Stimulated activated CD4-positive, alpha-beta T cell treated with anti-CD3 and anti-CD28 coated beads, Interleukin-12 subunit alpha, Interleukin-12 subunit beta, amount 100 ng/mL, for 48 hours (primary cell): ENCODE results near the gene LY86.

Source experiments
- DNase-seq, 3 donors: peaks; one replicate each; pipeline ENCODE4 v3.0.0-alpha.2; 2020; ENCODE audit warnings: low read depth in 2 of 3, low spot score in 1 of 3

The LY86 gene

GRCh38 chr6:6569811-6570164 lies 18.7 kb upstream of the LY86 start:
- DNase-seq: no peak

- DNase-seq: no peak
Measured at GRCh38 chr6:6570929-6571671, 17.4 kb upstream of the LY86 start.

GRCh38 chr6:6575143-6575542 lies 13.4 kb upstream of the LY86 start:
- no peak for DNase-seq

DNA sequence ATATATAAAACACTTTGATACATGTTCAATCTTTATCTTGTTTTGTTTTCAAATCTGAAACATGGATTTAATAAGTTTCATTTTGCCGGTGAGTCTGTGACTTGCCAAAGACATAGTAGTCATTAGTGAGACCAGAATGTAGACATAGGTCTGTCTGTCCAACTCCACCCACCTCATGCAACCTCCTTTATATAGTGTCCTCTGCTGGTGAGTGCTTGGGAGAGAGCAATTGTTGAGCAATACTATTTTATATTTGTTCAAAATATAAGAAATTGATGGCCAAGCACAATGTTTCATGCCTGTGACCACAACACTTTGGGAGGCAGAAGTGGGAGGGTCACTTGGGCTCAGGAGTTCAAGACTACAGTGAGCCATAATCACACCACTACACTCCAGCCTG lies 10.8 kb upstream of the LY86 start:
- no peak for DNase-seq

- no peak for DNase-seq
Measured at GRCh38 chr6:6579281-6579680, 9.2 kb upstream of the LY86 start.

GRCh38 chr6:6580225-6580856 lies 8.2 kb upstream of the LY86 start:
- no peak for DNase-seq

- no peak for DNase-seq
Measured at GRCh38 chr6:6581054-6581453, 7.5 kb upstream of the LY86 start.

DNA sequence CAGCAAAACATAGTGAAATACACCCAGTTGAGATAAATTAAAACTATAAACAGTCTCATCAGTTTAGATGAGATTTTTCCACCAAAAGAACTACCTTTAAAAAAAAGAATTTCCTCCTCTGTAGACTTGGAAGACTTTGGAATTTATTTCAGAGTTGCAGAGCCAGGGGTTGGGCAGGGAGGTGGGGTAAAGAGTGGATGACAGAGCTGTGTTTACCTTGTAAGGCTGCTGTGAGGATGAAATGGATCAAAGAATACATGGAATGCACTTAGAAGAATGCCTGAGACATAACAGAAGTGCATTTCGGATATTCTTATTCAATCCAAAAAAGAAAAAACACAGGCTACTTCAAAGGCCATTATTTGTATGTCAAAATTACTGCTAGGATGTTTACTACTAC lies 6.4 kb upstream of the LY86 start:
- DNase-seq: no peak

- peak in 1 of 3 donors; percentile 35 for DNase-seq
Measured at GRCh38 chr6:6583836-6584235, 4.7 kb upstream of the LY86 start.

GRCh38 chr6:6584310-6585002 lies 4.1 kb upstream of the LY86 start:
- no peak for DNase-seq

- DNase-seq: no peak
Measured at GRCh38 chr6:6585003-6585311, 3.6 kb upstream of the LY86 start.

GRCh38 chr6:6586167-6586566 lies 2.4 kb upstream of the LY86 start:
- no peak for DNase-seq

- DNase-seq: no peak
Measured at GRCh38 chr6:6586671-6587526, 1.6 kb upstream of the LY86 start.

- no peak for DNase-seq
Measured at GRCh38 chr6:6587696-6588063, 840 bp upstream of the LY86 start.

DNA sequence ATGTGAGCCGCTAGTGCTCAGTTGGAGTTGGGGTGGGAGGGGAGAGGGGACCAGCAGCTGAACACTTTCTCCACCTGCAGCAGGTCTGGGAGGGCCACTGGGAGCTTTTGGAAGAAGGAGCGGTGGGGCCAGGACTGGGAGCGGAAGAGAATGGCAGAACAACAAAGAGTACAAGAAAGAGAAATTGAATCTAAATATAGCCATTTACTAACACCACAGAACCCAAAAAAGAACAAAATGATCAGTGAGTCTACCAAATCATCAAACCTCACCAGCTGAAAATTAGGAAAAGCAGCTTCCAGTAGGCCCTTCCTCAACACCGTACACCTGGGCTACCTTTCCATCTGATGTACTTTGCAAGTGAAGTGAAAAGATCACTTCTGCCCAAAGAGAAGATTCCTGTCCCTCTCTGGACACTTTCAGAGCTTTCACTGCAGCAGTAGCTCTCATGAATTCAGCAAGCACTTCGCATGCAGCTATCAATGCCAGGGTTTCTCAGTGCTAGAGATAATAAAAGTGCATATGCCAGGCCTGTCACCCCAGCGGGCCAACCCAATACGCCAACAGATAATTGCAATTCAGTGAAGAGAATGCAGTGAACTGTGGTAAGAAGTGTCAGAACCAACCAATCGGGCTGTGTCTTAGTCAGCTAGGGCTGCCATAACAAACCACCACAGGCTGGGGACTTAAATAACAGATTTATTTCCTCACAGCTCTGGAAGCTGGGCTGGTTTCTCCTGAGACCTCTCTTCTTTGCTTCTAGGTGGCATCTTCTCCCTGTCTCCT lies 597 bp downstream of the LY86 start:
- no peak for DNase-seq

DNA sequence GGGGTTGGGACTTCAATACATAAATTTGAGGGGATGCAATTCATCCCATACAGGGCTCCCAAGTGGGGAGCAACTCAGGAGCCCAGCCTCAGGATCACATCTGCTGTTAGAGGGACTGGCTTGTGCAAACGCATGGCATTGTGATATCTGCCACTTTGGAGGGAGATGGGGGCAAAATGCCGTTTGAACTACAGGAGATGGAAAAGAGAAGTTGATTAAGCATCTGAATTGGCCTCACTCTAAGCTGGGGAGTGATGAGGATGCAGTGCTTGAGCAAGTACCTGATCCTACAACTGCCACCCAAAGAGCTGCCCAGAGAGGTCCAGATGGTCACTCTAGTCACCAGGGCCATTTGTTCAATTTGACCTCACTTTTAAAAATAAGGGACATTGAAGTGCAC lies 2.0 kb downstream of the LY86 start:
- no peak for DNase-seq

GRCh38 chr6:6591778-6592465 lies 3.4 kb downstream of the LY86 start:
- no peak for DNase-seq

DNA sequence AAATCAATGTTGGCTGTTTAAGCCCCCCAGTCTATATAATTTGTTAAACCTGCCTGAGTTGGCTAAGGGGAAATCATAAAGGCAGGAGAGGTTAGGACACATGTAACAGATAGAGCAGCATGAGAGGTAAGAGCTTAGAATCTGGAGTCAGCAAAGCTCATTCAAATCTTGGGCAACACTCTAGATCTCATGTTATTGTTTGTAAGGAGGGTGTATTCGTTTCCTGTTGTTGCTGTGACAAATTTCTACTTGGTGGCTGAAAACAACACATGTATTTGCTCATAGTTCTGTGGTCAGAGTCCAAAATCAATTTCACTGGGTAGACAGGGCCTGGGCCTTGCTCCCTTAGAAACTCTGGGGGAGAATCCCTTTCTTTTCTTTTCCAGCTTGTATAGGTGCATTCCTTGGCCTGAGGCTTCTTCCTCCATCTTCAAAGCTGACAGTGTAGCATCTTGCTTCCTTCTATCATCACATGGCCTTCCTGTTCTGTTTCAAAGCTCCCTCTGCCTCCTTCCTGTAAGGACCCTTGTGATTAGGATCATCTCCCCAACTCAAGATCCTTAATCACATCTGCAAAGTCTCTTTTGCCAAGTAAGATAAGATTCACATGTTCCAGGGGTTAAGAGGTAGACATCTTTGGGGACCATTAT lies 4.4 kb downstream of the LY86 start:
- no peak for DNase-seq

DNA sequence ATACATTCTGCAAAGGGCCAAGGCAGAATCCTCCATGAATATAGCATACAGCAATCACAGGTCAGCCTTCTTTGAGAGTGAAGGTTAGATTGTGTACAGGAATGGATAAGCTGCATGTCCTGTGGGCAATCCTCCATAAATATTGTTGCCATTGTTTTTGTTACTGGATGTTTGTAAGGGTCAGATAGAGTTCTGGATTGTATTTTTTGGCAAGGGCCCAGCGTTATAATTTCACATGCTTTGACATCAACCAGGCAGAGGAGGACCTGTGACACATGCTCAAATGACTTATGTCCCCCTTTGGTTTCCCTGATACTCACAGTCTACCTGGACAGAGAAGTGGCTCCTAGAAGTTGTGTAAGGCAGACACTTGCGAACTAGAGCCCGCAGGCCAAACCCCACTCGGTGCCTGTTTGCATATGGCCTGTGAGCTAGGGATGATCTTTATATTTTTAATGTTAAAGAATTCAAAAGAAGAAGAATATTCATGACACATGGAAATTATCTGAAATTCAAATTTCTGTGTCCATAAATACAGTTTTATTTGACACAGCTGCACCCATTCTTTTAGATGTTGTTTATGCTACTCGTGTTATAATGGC lies 5.4 kb downstream of the LY86 start:
- no peak for DNase-seq

DNA sequence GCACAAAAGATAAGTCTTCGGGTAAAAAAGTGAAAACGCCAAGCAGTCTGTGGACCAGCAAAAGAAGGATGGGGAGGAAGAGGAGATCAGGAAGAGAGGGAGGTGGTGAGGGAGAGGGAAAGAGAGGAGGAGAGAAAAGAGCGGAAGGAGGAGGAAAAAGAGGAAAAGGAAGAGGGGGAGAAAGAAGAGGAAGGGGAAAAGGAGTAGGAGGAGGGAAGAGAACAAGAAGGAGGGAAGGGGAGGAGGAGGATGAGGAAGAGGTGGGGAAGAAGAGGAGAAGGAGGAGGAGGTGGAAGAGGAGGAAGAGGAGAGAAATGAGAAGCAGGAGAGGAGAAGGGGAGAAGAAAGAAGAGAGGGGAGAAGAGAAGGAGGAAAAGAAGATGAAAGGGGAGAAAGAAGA lies 6.5 kb downstream of the LY86 start:
- DNase-seq: no peak
